ENCODE data around the gene RAPGEF4. TPM values are rescaled to one million over a fixed set of nuclear protein-coding genes. Genes with fewer than 3 reads are reported as not detected.
"Not testable (repeated sequence)": the region's sequence is repeated elsewhere in the genome, so short reads cannot be mapped to it uniquely, and the experiment has no call there.

RAPGEF4 gene
- polyA plus RNA-seq, 1 experiment, result 1.3 TPM

DNA sequence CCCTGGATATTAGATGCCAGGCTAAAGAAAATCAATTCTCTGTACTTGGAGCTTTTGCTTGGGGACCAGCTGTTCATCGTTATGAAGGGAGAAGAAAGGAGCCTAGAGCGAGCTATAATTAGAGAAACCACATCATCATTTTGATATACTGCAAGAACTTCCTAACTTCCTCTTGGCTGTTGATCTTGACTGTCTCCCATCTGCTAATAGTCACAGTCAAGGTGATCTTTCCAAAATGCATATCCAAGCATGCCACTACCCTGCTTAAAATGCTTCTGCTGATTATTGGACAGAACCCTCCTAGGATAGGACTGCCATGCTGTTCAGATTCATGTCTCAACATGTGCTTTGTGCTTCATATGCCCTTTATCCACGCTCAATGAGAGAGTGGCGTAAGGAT is 54.8 kb downstream of the RAPGEF4 start:
- Histone ChIP-seq H3K9me3 (ENCODE audit: control insufficient read depth, insufficient read depth, low read length) (no peaks in the 10 kb centered on the region), H3K27me3 (ENCODE audit: control insufficient read depth, insufficient read depth, low read length) (no peaks in the 10 kb centered on the region), H3K27ac (ENCODE audit: low read depth, low read length) (no peak overlapping the region), H3K4me3 (ENCODE audit: low read depth, low read length) (no peak overlapping the region)
- DNase-seq (ENCODE audit: low read depth, low spot score), result no peak
- TF ChIP-seq, protein P1, sequence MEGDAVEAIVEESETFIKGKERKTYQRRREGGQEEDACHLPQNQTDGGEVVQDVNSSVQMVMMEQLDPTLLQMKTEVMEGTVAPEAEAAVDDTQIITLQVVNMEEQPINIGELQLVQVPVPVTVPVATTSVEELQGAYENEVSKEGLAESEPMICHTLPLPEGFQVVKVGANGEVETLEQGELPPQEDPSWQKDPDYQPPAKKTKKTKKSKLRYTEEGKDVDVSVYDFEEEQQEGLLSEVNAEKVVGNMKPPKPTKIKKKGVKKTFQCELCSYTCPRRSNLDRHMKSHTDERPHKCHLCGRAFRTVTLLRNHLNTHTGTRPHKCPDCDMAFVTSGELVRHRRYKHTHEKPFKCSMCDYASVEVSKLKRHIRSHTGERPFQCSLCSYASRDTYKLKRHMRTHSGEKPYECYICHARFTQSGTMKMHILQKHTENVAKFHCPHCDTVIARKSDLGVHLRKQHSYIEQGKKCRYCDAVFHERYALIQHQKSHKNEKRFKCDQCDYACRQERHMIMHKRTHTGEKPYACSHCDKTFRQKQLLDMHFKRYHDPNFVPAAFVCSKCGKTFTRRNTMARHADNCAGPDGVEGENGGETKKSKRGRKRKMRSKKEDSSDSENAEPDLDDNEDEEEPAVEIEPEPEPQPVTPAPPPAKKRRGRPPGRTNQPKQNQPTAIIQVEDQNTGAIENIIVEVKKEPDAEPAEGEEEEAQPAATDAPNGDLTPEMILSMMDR (IDR thresholded peaks at IDR 0.05; ENCODE audit: low read depth, low read length), result no peak
- ChIA-PET POLR2A (no interaction called here), CTCF (no interaction called here)

GRCh38 chr2:172791953-172792352 is 56.3 kb downstream of the RAPGEF4 start:
- ChIA-PET CTCF (interaction anchor here (1.9 kb wide), 1 partner anchor 15 kb away, joined by 8 read pairs; no protein-coding TSS in a partner anchor), POLR2A (no interaction called here)
- no peaks in the 10 kb centered on the region for H3K9me3 ChIP-seq (ENCODE audit: control insufficient read depth, insufficient read depth, low read length)
- H3K27me3 ChIP-seq (ENCODE audit: control insufficient read depth, insufficient read depth, low read length), result no peaks in the 10 kb centered on the region
- DNase-seq (ENCODE audit: low read depth, low spot score), result no peak
- H3K27ac ChIP-seq (ENCODE audit: low read depth, low read length), result no peak overlapping the region
- TF ChIP-seq, protein P1 (IDR thresholded peaks at IDR 0.05; ENCODE audit: low read depth, low read length), result no peak
- no peak overlapping the region for H3K4me3 ChIP-seq (ENCODE audit: low read depth, low read length)

GRCh38 chr2:172792711-172793110 is 57.1 kb downstream of the RAPGEF4 start:
- POLR2A ChIA-PET, result no interaction called here
- no peaks in the 10 kb centered on the region for H3K27me3 ChIP-seq (ENCODE audit: control insufficient read depth, insufficient read depth, low read length)
- CTCF ChIA-PET, result interaction anchor here (1.9 kb wide), 1 partner anchor 14 kb away, joined by 8 read pairs; no protein-coding TSS in a partner anchor
- no peak overlapping the region for H3K27ac ChIP-seq (ENCODE audit: low read depth, low read length)
- no peak overlapping the region for H3K4me3 ChIP-seq (ENCODE audit: low read depth, low read length)
- H3K9me3 ChIP-seq (ENCODE audit: control insufficient read depth, insufficient read depth, low read length), result no peaks in the 10 kb centered on the region
- TF ChIP-seq, protein P1 (IDR thresholded peaks at IDR 0.05; ENCODE audit: low read depth, low read length), result no peak
- DNase-seq (ENCODE audit: low read depth, low spot score), result no peak

DNA sequence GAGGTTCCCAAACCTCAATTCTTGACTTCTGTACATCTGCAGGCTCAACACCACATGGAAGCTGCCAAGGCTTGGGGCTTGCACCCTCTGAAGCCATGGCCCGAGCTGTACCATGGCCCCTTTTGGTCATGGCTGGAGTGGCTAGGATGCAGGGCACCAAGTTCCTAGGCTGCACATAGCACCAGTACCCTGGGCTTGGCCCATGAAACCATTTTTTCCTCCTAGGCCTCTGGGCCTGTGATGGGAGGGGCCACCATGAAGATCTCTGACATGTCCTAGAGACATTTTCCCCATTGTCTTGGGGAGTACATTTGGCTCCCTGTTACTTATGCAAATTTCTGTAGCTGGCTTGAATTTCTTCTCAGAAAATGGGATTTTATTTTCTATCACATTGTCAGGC is 67.7 kb downstream of the RAPGEF4 start:
- DNase-seq (ENCODE audit: low read depth, low spot score); POLR2A ChIA-PET; H3K27me3 ChIP-seq (ENCODE audit: control insufficient read depth, insufficient read depth, low read length); H3K27ac ChIP-seq (ENCODE audit: low read depth, low read length); H3K4me3 ChIP-seq (ENCODE audit: low read depth, low read length): not testable (repeated sequence)
- CTCF ChIA-PET, result interaction anchor here (1.4 to 6.8 kb wide), 3 partner anchors 128 to 221 kb away, joined by 9 to 187 read pairs (median 97); no protein-coding TSS in a partner anchor
- H3K9me3 ChIP-seq (ENCODE audit: control insufficient read depth, insufficient read depth, low read length), result peaks cover 11% of the 10 kb centered on the region

GRCh38 chr2:172804423-172804822 is 68.8 kb downstream of the RAPGEF4 start:
- no peak overlapping the region for H3K27ac ChIP-seq (ENCODE audit: low read depth, low read length)
- H3K27me3 ChIP-seq (ENCODE audit: control insufficient read depth, insufficient read depth, low read length), result no peaks in the 10 kb centered on the region
- peaks cover 11% of the 10 kb centered on the region for H3K9me3 ChIP-seq (ENCODE audit: control insufficient read depth, insufficient read depth, low read length)
- POLR2A ChIA-PET, result interaction anchor here (0.6 kb wide), 1 partner anchor 246 kb away, joined by 3 read pairs; no protein-coding TSS in a partner anchor
- TF ChIP-seq, protein P1 (IDR thresholded peaks at IDR 0.05; ENCODE audit: low read depth, low read length), result no peak
- DNase-seq (ENCODE audit: low read depth, low spot score), result no peak
- CTCF ChIA-PET, result interaction anchor here (1.2 to 6.8 kb wide), 3 partner anchors 10 to 220 kb away, joined by 4 to 187 read pairs (median 97); no protein-coding TSS in a partner anchor
- H3K4me3 ChIP-seq (ENCODE audit: low read depth, low read length), result no peak overlapping the region
